GM11168 (cell line): Measurements from ENCODE around the gene ADM2.

ENCODE experiments used
- in situ Hi-C: fragments of 300-500 bp; cut with MboI; formaldehyde crosslinking; loops from one replicate; pipeline ENCODE4 v1.12.0; 2022; ENCODE audit warnings: low sequenced_read_pairs; ENCODE audit not compliant: unreplicated experiment

Gene ADM2

DNA sequence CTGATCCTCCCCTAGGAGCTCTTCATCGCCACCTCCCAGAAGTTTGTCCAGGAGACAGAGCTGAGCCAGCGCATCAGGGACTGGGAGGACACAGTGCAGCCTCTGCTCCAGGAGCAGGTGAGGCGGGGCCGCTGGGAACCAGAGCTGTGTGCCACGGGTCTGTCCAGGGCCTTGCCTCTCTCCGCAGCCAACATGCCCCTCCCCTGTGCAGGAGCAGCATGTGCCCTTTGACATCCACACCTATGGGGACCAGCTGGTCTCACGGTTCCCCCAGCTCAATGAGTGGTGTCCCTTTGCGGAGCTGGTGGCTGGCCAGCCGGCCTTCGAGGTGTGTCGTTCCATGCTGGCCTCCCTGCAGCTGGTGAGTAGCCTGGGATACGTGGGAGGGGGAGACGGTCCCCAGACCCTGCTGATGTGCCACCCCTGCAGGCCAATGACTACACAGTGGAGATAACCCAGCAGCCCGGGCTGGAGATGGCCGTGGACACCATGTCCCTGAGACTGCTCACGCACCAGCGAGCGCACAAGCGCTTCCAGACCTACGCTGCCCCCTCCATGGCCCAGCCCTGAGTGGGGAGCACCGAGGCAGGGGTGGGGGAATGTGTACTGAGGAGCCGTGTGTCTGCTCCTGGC is 41.6 kb downstream of the ADM2 start:
- in situ Hi-C loops: no loop called here

DNA sequence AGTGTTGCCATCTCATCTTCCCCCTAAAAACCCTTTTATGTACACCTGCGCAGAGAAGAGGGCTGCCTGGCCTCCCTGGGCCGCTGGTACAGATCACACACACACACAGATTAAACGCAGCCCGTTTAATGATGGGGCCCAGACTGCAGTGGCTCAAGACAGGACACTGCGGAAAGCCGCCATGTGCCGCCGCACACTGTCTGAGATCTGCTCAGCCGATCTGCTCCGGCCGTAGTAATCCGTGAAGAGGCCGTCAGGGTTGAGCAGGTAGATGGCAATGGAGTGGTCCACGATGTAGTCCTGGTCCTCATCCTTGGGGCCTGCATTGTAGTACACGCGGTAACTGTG is 42.1 kb downstream of the ADM2 start:
- in situ Hi-C loops: no loop called here

DNA sequence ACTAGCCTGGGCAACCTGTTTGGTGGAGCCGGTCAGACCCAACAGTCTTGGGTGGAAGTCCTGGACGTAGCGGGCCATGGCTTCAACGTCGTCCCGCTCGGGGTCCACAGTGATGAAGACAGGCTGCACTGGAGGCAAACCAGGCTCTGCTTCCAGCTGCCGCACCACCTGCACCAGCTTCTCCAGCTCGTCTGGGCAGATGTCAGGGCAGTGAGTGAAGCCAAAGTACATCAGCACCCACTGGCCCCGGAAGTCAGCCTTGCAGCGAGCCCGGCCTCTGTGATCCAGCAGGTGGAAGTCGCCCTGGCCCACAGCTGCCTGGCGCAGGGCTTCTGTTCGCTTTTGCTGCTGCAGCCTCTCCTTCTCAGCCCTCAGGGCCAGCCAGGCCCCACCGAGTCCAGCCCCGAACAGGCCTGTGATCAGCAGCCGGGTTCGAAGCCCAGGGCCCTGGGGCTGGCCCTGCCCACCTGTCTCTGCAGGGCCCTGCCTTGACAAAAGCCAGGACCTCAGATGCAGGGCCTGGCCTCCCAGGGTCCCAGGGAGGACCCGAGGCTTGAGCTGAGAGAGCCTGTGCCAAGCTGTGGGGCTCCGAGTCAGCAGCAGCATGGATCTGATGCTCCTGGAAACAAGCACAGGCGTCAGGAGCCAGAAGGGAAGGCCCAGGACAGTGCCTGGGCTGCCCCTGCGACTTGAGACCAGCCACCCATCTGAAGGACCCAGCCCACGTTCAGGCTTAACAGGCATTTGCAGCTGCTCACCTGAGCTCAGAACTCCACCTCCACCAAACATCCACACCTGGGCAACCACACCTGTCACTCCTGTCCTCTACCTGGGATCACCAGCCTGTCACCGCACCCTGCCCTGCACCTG is 42.7 kb downstream of the ADM2 start:
- in situ Hi-C loops: no loop called here

DNA sequence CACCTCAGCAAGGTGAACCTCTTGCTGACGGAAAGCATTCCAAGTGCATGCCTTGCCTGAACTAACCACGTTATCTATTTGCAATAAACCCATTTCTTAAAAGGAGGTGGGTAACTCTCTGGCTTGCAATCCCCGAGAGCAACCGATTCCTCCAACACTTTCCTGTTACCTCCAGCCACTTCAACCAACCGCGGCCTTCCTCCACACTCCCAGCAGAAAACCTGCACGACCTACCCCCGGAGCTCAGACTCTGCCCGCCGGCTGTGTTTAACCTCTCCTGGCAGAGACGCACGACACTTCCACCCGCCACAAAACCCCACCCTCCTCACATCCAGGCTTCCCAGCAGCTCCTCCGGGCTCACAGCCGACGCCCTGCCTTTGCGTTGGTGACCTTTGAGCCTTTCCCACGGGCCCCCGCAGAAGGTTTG is 43.3 kb downstream of the ADM2 start:
- in situ Hi-C loops: no loop called here

DNA sequence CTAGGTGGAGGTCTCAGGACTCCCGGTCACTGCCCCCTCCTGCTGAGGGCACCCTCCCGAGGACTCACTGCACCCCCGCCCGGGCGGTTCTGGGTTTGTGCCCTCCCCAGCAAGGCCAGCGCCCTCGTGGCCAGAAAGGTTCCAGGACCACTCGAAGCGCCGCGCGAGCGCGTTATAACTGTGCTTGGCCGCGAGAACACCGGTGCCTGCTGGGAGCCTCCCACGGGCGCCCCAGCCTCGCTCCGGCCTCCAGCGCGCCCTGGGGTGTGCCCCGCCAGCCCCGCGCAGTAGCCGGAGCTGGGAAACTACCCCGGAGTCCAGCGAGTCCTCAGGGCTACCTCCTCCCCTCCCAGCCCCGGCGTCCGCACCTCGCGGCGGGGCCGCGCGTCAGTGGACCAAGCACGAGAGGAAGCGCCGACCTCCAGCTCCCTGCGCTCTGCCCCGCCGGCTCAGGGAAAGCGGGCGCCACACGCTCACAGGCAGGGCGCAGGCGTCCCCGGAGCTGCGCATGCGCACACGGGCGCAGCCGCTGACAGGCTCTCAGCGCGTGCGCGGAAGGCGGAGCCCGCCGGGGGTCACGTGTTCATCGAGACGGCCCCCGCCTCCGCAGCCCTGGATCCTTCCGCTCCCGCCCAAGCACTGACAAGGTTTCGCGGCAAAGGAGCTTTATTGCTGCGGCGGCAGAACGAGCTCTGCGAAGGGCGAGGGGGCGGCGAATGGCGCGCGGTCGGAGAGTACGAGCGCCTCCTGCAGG is 43.9 kb downstream of the ADM2 start, which contains the start of gene SCO2:
SCO2 (minus strand) TSS at position 495 of the 754 bp plus-strand sequence. CDS start 1,187 bp downstream, outside the sequence.
- in situ Hi-C loops: no loop called here

- in situ Hi-C loops: no loop called here
These were observed 44.4 kb downstream of the ADM2 start for GRCh38 chr22:50525858-50526107.

DNA sequence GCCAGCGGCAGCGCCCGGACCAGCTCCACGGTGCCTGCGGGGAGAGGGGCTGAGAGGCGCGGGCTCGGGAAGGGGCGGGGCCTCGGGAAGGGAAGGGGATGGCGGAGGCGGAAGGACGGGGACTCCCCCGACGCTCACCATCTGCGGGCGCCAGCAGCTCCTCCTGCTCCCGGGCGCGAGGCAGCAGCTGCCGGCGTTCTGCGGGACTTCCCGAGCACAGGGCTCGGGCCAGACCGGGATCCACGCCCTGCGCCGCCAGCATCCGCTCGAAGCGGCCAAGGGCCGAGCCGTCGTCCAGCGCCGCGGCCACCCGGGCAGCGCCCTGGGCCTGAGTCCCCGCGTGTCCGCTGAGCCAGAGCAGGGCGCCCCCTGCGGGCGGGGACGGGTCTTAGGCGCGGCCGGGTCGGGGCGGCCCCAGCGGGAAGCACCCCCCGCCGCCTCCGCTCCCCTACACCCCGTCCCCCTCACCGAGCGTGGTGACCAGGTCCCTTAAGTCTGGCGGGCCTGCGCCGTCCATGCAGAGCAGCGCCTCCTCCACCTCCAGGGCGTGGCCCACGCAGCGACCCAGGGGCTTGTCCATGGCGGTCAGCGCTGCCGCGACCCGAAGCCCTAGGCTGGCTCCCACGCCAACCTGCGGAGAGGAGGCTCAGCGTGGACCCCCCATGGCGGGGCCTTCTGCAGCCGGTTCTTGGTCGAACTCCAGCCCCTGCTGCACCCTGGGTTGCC is 44.9 kb downstream of the ADM2 start:
- in situ Hi-C loops: no loop called here

GRCh38 chr22:50526834-50527801 is 45.8 kb downstream of the ADM2 start:
- in situ Hi-C loops: no loop called here

- in situ Hi-C loops: no loop called here
These were observed 46.8 kb downstream of the ADM2 start for GRCh38 chr22:50527921-50528681.

GRCh38 chr22:50528682-50529415 is 47.5 kb downstream of the ADM2 start:
- in situ Hi-C loops: no loop called here

DNA sequence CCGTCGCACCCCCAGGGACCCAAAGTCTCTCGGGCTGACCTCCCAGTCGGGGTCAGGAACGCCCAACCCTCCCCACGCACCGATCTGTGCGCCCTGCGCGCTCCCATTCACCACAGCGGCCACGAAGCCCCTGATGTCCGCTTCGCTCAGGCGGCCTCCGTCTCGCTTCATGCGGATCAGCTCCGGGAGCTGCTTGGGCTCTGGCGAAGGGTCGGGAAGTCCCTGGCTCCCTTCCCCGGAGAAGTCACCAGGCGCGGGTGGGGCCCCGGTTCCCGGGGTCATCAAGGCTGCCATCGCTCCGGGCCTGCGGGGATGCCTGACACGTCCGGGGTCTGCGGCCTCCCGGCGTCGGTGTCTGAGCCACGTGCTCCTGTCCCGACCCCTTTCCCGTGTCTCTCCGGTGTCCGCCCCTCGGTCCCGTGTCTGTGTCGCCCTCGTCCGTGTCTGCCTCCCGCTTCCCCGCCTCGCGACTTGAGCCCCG is 48.1 kb downstream of the ADM2 start:
- in situ Hi-C loops: no loop called here

GRCh38 chr22:50529897-50530579 is 48.7 kb downstream of the ADM2 start, which contains the start of gene TYMP:
TSS of gene TYMP (minus strand) at chr22:50530012. CDS start at chr22:50529709, 303 bp downstream.
- in situ Hi-C loops: no loop called here

- in situ Hi-C loops: no loop called here
These were observed 49.2 kb downstream of the ADM2 start for GRCh38 chr22:50530580-50530876.

DNA sequence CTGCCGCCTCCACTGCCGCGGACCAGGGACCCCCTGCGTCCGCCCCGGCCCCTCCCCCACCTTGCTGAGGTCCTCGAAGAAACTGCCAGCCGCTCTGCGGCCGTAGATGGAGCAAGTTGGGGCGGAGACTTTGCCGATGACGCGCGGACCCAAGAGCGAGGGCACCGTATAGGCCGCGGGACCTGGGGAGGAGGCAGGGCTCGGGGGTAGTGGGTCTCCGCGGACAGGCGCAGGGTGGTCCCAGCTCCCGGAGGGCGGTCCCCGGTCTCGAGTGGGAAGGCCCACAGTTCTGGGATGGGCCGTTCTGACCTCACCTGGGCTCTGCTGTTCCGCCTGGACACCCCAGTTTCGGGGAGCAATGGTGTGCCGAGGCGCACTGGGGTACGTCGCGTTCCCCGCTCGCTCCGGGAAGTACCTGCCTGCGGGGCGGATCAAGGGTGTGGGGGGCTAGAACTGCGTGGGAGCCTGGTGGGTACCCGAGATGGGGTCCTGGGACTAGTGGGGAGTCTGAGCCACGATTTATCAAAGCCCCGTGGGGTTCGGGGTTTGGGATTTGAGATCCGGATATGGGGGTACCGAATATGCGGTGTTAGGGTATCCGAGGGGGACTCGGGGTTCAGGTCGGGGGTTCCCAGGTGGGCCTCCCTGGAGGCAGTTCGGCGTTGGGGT is 49.7 kb downstream of the ADM2 start:
- in situ Hi-C loops: no loop called here

DNA sequence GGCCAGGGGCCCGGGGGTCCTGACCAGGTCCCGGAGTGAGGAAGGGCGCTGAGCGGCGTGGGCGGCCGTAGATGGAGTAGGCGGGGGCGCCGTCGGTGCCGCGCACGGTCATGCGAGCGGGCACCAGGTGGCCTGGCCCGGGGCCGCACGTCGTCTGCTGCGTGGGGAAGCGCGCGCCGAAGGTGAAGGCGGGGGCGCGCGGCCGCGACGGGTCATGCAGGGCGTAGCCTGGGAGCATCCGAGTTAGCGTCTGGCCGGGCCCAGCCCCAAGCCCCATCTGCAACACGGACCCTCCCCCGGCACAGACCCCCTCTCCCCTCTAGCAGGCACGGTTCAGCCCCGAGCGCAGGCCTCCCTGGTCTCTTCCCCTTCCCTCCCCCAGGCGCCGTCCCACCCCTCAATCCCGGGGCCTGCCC is 50.2 kb downstream of the ADM2 start:
- in situ Hi-C loops: no loop called here

GRCh38 chr22:50531962-50532674 is 50.8 kb downstream of the ADM2 start:
- in situ Hi-C loops: no loop called here
